Measurements from ENCODE around the gene TDRD7. TPM values are rescaled to one million over a fixed set of nuclear protein-coding genes. Genes with fewer than 3 reads are reported as not detected.

The TDRD7 gene
- total RNA-seq, 1 donor from 2014 or later, result 7.6 TPM

- no peak overlapping the region for H3K4me3 Mint-ChIP-seq
- TF ChIP-seq, protein P1, sequence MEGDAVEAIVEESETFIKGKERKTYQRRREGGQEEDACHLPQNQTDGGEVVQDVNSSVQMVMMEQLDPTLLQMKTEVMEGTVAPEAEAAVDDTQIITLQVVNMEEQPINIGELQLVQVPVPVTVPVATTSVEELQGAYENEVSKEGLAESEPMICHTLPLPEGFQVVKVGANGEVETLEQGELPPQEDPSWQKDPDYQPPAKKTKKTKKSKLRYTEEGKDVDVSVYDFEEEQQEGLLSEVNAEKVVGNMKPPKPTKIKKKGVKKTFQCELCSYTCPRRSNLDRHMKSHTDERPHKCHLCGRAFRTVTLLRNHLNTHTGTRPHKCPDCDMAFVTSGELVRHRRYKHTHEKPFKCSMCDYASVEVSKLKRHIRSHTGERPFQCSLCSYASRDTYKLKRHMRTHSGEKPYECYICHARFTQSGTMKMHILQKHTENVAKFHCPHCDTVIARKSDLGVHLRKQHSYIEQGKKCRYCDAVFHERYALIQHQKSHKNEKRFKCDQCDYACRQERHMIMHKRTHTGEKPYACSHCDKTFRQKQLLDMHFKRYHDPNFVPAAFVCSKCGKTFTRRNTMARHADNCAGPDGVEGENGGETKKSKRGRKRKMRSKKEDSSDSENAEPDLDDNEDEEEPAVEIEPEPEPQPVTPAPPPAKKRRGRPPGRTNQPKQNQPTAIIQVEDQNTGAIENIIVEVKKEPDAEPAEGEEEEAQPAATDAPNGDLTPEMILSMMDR (conservative IDR thresholded peaks at IDR 0.05), result no peak
- H3K4me1 Mint-ChIP-seq (ENCODE audit: unreplicated experiment), result no peaks in the 10 kb centered on the region
- H3K36me3 Mint-ChIP-seq, result peaks cover 3% of the 10 kb centered on the region
- H3K9me3 Mint-ChIP-seq, result no peaks in the 10 kb centered on the region
- no peak for DNase-seq (ENCODE audit: extremely low spot score, unreplicated experiment)
- H3K27me3 Mint-ChIP-seq, result peaks cover 46% of the 10 kb centered on the region
- H3K27ac Mint-ChIP-seq, result no peak overlapping the region
Measured at GRCh38 chr9:97415146-97415545, 3.2 kb downstream of the TDRD7 start.

GRCh38 chr9:97418880-97419279 lies 7.0 kb downstream of the TDRD7 start:
- TF ChIP-seq, protein P1 (conservative IDR thresholded peaks at IDR 0.05), result no peak
- Mint-ChIP-seq H3K9me3 (no peaks in the 10 kb centered on the region), H3K4me3 (no peak overlapping the region), H3K4me1 (ENCODE audit: unreplicated experiment) (no peaks in the 10 kb centered on the region), H3K27ac (no peak overlapping the region), H3K27me3 (peaks cover 23% of the 10 kb centered on the region), H3K36me3 (no peaks in the 10 kb centered on the region)
- no peak for DNase-seq (ENCODE audit: extremely low spot score, unreplicated experiment)

DNA sequence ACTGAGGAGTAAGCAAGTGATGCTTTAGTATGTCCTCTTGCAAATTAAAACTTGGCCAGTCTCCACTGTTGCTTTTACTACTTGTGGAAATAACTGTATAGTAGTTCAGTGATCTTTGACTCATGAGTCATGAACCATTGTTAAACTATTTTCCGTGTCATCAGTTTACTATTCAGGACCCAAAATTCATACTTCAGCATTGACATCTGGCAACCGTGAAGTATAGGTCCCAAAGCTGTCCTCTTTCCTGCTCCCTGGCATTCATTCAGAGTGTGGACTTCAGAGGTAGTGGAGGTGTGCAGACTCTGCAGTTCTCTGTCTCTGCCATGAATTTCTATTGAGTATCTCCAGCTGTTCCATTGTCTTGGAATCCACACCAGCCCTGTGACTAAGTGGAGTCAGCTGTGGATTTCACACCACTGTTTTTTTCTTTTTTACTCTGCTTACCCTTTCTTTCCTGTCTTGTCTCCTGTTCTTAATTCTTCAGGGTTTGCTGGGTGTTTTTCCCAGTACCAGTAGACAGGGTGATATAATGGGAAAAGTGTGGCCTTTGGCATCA lies 7.5 kb downstream of the TDRD7 start:
- no peak overlapping the region for H3K27ac Mint-ChIP-seq
- TF ChIP-seq, protein P1 (conservative IDR thresholded peaks at IDR 0.05), result no peak

GRCh38 chr9:97425336-97425972 lies 13.6 kb downstream of the TDRD7 start:
- Mint-ChIP-seq H3K27ac (no peak overlapping the region), H3K4me3 (no peak overlapping the region), H3K9me3 (no peaks in the 10 kb centered on the region), H3K4me1 (ENCODE audit: unreplicated experiment) (no peaks in the 10 kb centered on the region), H3K27me3 (no peaks in the 10 kb centered on the region), H3K36me3 (no peaks in the 10 kb centered on the region)
- TF ChIP-seq, protein P1 (conservative IDR thresholded peaks at IDR 0.05), result no peak
- no peak for DNase-seq (ENCODE audit: extremely low spot score, unreplicated experiment)

More for the DNA sequence above, 7.5 kb downstream of the TDRD7 start:
- H3K36me3 Mint-ChIP-seq, result no peaks in the 10 kb centered on the region
- no peaks in the 10 kb centered on the region for H3K4me1 Mint-ChIP-seq (ENCODE audit: unreplicated experiment)
- no peak for DNase-seq (ENCODE audit: extremely low spot score, unreplicated experiment)
- no peak overlapping the region for H3K4me3 Mint-ChIP-seq
- H3K27me3 Mint-ChIP-seq, result peaks cover 18% of the 10 kb centered on the region
- no peaks in the 10 kb centered on the region for H3K9me3 Mint-ChIP-seq

DNA sequence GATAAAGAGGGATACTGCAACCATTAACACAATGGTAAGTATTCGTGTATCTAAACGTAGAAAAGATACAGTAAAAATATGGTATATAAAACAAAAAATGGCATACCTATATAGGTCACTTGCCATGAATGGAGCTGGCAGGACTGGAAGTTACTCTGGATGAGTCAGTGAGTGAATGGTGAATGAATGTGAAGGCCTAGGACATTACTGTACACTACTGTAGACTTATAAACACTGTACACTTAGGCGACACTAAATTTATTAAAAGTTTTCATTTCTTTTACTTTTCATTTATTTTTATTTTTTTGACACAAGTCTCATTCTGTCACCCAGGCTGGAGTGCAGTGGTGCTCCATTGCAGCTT lies 14.1 kb downstream of the TDRD7 start:
- no peak overlapping the region for H3K27ac Mint-ChIP-seq
- TF ChIP-seq, protein P1 (conservative IDR thresholded peaks at IDR 0.05), result no peak

More for the DNA sequence above, 14.1 kb downstream of the TDRD7 start:
- Mint-ChIP-seq H3K4me3 (no peak overlapping the region), H3K4me1 (ENCODE audit: unreplicated experiment) (no peaks in the 10 kb centered on the region), H3K36me3 (no peaks in the 10 kb centered on the region), H3K9me3 (no peaks in the 10 kb centered on the region), H3K27me3 (no peaks in the 10 kb centered on the region)
- no peak for DNase-seq (ENCODE audit: extremely low spot score, unreplicated experiment)
